Calu3 (cell line): ENCODE measurements around the gene CLCNKA. TPM values are rescaled to one million over a fixed set of nuclear protein-coding genes. Genes with fewer than 3 reads are reported as not detected.
"Not testable (repeated sequence)": the region's sequence is repeated elsewhere in the genome, so short reads cannot be mapped to it uniquely, and the experiment has no call there.

Experiments
- BruUV-seq: library from RNA; stranded (reverse); fragments of 400-500 nt; replicated peaks from 2 replicates; lab custom pipeline; 2021; lab: Mats Ljungman, UMichigan
- CTCF ChIA-PET: fragments of 300-600 bp; sonication (Branson Sonifier 250); formaldehyde crosslinking; loops from one replicate; lab custom pipeline; 2022; ENCODE audit warnings: antibody characterized with exemption; lab: Charles Lee
- DNase-seq: peaks from one replicate; pipeline ENCODE4 v3.0.0; 2022
- H3K27ac Mint-ChIP-seq: one replicate; pipeline ENCODE4 v1.8.0; 2022; ENCODE audit warnings: mixed read lengths; ENCODE audit not compliant: unreplicated experiment
- H3K27me3 Mint-ChIP-seq: one replicate; pipeline ENCODE4 v1.8.0; 2022; ENCODE audit warnings: mixed read lengths; ENCODE audit not compliant: unreplicated experiment
- H3K36me3 Mint-ChIP-seq: one replicate; pipeline ENCODE4 v1.8.0; 2022; ENCODE audit warnings: mild to moderate bottlenecking, moderate library complexity, mixed read lengths; ENCODE audit not compliant: insufficient read depth, unreplicated experiment
- H3K4me1 Mint-ChIP-seq: one replicate; pipeline ENCODE4 v1.8.0; 2022; ENCODE audit warnings: mild to moderate bottlenecking, low read depth, mixed read lengths; ENCODE audit not compliant: unreplicated experiment
- H3K4me3 Mint-ChIP-seq: one replicate; pipeline ENCODE4 v1.8.0; 2022; ENCODE audit warnings: mild to moderate bottlenecking, low read depth, moderate library complexity, mixed read lengths; ENCODE audit not compliant: unreplicated experiment
- H3K9me3 Mint-ChIP-seq: one replicate; pipeline ENCODE4 v1.8.0; 2022; ENCODE audit warnings: low read depth, mixed read lengths; ENCODE audit not compliant: unreplicated experiment
- intact Hi-C: fragments of 100-400 bp; cut with micrococcal nuclease; formaldehyde crosslinking; loops from one replicate; pipeline ENCODE4 v1.10.0; 2022; ENCODE audit not compliant: unreplicated experiment
- total RNA-seq: library from RNA; stranded (reverse); gene quantifications from 2 replicates; pipeline ENCODE4 v1.2.3, GENCODE V29; 2022
- TF ChIP-seq, protein P1 (sequence below): fragments of 200-600 bp; IDR thresholded peaks from one replicate; pipeline ENCODE4 v1.8.0; 2022; ENCODE audit warnings: antibody characterized with exemption; ENCODE audit not compliant: unreplicated experiment

Gene CLCNKA
- total RNA-seq, 1 experiment from 2014 or later: not detected

DNA sequence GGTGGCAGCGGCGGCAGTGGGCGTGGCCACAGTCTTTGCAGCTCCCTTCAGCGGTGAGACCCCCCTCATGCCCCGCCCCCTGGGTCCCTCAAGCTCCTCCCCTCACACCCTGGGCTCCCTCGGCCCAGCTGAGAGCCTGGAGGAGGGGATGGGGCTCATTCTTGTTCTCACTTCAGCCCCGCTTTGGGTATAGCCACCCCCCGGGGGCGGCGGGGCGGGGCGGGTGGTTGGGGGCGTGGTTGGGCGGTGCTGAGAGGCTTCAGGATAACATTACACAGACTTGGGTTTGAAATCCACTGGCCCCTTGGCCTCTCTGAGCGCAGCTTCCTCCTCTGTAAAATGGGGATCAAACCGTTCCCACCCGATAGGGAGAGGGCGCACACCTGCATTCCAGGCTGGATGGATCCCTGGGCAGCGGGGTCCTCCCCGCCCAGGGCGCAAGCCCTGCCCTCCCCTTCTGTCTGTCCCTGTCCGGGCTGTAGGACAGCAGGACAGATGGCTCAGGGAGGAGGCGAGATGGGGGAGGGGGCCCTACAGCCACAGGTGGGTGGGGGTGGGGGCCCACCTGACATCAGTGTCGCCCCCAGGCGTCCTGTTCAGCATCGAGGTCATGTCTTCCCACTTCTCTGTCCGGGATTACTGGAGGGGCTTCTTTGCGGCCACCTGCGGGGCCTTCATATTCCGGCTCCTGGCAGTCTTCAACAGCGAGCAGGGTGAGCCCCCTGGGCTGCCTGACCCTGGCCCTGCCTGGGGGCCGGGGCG, 5.1 kb downstream of the CLCNKA start:
- CTCF ChIA-PET: no interaction called here
- TF ChIP-seq, protein P1, sequence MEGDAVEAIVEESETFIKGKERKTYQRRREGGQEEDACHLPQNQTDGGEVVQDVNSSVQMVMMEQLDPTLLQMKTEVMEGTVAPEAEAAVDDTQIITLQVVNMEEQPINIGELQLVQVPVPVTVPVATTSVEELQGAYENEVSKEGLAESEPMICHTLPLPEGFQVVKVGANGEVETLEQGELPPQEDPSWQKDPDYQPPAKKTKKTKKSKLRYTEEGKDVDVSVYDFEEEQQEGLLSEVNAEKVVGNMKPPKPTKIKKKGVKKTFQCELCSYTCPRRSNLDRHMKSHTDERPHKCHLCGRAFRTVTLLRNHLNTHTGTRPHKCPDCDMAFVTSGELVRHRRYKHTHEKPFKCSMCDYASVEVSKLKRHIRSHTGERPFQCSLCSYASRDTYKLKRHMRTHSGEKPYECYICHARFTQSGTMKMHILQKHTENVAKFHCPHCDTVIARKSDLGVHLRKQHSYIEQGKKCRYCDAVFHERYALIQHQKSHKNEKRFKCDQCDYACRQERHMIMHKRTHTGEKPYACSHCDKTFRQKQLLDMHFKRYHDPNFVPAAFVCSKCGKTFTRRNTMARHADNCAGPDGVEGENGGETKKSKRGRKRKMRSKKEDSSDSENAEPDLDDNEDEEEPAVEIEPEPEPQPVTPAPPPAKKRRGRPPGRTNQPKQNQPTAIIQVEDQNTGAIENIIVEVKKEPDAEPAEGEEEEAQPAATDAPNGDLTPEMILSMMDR: no peak
- peaks cover 68% of the 10 kb centered on the region for H3K27me3 Mint-ChIP-seq
- intact Hi-C loops: no loop called here
- no peak for DNase-seq
- no peaks in the 10 kb centered on the region for H3K36me3 Mint-ChIP-seq
- peak overlapping the region; percentile 47 for H3K4me3 Mint-ChIP-seq
- BruUV-seq: no TSS peak
- no peaks in the 10 kb centered on the region for H3K9me3 Mint-ChIP-seq
- peaks cover 1% of the 10 kb centered on the region for H3K4me1 Mint-ChIP-seq
- H3K27ac Mint-ChIP-seq: no peak overlapping the region

DNA sequence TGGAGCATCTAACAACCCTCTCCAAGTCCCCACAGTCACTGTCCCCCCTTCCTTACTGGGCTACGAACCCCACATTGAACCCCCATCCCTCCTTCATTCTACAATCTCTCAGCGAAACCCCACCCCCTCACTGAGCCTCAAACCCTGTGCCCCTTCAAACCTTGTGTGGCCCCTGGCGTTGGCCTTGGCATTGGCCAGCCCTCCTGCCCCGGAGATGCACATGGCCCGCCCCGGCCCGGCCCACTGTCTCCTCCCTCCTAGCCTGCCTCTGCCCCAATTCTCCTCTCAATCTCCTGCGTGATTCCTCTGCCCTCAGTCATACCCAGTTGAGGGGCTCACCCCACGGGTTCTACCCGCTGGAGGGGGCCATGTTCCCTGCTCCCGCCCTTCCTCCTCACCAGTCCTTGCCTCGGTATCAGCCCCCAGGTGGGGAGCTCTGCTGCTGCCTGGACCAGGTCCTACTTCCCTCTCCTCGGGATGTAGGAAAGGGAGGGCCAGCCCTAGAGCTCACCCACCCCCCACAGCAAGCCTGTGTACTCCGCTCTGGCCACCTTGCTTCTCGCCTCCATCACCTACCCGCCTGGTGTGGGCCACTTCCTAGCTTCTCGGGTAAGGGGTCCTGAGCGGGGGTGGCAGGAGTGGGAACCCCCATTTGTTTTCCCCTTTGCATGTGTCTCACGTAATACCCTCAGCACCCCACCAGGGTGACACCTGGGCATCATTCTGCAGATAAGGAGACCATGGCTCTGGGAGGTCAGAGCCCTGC, 6.6 kb downstream of the CLCNKA start:
- no peak overlapping the region for H3K27ac Mint-ChIP-seq
- intact Hi-C loops: no loop called here
- TF ChIP-seq, protein P1: no peak
- BruUV-seq: no TSS peak
- H3K4me1 Mint-ChIP-seq: no peaks in the 10 kb centered on the region
- no peak overlapping the region for H3K4me3 Mint-ChIP-seq
- DNase-seq: no peak
- CTCF ChIA-PET: no interaction called here
- no peaks in the 10 kb centered on the region for H3K36me3 Mint-ChIP-seq
- no peaks in the 10 kb centered on the region for H3K9me3 Mint-ChIP-seq
- peaks cover 55% of the 10 kb centered on the region for H3K27me3 Mint-ChIP-seq

DNA sequence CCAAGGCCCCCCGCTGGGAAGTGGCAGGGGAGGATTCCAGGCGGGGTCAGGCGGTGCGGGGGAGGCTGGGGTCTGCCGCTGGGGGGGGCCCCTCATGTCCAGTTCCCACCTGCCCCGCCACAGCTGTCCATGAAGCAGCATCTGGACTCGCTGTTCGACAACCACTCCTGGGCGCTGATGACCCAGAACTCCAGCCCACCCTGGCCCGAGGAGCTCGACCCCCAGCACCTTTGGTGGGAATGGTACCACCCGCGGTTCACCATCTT, 7.1 kb downstream of the CLCNKA start:
- H3K36me3 Mint-ChIP-seq, DNase-seq, CTCF ChIA-PET, H3K9me3 Mint-ChIP-seq, intact Hi-C loops, H3K4me1 Mint-ChIP-seq, H3K4me3 Mint-ChIP-seq, H3K27ac Mint-ChIP-seq, BruUV-seq: not testable (repeated sequence)
- peaks cover 51% of the 10 kb centered on the region for H3K27me3 Mint-ChIP-seq

DNA sequence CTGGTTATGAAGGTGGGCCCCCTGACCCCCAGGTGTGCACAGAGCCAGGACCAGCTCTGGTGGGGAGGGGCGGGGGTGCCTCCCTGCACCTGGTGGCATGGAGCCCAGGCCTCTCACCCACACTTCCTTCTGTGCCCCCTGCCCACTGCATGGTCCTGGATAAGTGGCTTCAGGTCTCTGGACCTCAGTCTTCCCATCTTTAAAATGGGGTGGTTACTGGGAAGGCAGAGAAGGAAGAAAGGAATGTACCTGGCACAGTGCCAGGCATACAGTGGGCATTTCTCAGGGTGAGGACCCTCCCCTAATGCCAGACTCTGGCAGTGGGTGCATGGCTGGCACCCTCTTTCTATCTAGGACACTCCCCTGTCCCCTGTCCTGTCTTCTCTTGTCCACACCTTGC, 7.5 kb downstream of the CLCNKA start:
- no peaks in the 10 kb centered on the region for H3K9me3 Mint-ChIP-seq
- no peaks in the 10 kb centered on the region for H3K36me3 Mint-ChIP-seq
- H3K4me1 Mint-ChIP-seq: no peaks in the 10 kb centered on the region
- TF ChIP-seq, protein P1: no peak
- DNase-seq: no peak
- peaks cover 47% of the 10 kb centered on the region for H3K27me3 Mint-ChIP-seq
- no peak overlapping the region for H3K4me3 Mint-ChIP-seq
- intact Hi-C loops: no loop called here
- CTCF ChIA-PET: no interaction called here
- no TSS peak for BruUV-seq
- H3K27ac Mint-ChIP-seq: no peak overlapping the region

DNA sequence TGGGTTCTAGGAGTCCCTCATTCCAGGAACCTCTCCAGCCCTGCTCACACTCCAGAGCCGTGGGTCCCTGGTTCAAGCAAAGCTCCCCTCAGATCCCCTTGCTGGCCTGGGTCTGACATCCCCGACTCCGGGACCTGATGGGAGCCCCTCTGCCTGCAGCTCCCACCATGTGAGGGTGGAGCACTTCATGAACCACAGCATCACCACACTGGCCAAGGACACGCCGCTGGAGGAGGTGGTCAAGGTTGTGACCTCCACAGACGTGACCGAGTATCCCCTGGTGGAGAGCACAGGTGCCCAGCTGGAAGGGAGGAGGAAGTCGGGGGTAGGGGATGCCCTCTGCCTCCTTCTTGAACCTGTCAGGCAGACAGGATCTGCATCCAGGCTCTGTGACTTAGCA, 9.7 kb downstream of the CLCNKA start:
- H3K27ac Mint-ChIP-seq: no peak overlapping the region
- DNase-seq: no peak
- CTCF ChIA-PET: no interaction called here
- intact Hi-C loops: no loop called here
- H3K4me1 Mint-ChIP-seq: no peaks in the 10 kb centered on the region
- peaks cover 37% of the 10 kb centered on the region for H3K27me3 Mint-ChIP-seq
- H3K9me3 Mint-ChIP-seq: no peaks in the 10 kb centered on the region
- TF ChIP-seq, protein P1: no peak
- H3K4me3 Mint-ChIP-seq: no peak overlapping the region
- BruUV-seq: no TSS peak
- no peaks in the 10 kb centered on the region for H3K36me3 Mint-ChIP-seq
